GM23248 (cell line): ENCODE data around the gene SH3D19.

Source experiments
- EZH2 ChIP-seq: fragments of 200-600 bp; sonication (generic); IDR thresholded peaks from 2 replicates; pipeline ENCODE4 v1.6.1; 2018; ENCODE audit warnings: antibody characterized with exemption, mild to moderate bottlenecking; ENCODE audit not compliant: insufficient read depth, poor library complexity, severe bottlenecking
- EZH2phosphoT487 ChIP-seq: fragments of 200-600 bp; sonication (generic); IDR thresholded peaks from 2 replicates; pipeline ENCODE4 v1.6.1; 2018; ENCODE audit warnings: antibody characterized with exemption, moderate library complexity, mild to moderate bottlenecking, low read depth; ENCODE audit not compliant: insufficient read depth

- TF ChIP-seq EZH2 (no peak), EZH2phosphoT487 (no peak)
These were observed 65.7 kb downstream of the SH3D19 start for GRCh38 chr4:151259752-151260151.
